Measurements from ENCODE around the gene ZNF831. TPM values are rescaled to one million over a fixed set of nuclear protein-coding genes. Genes with fewer than 3 reads are reported as not detected.

ZNF831 gene
- total RNA-seq, 1 donor from 2014 or later, result not detected

GRCh38 chr20:59145924-59146779 lies 17.5 kb upstream of the ZNF831 start:
- Mint-ChIP-seq H3K27ac (no peak overlapping the region), H3K36me3 (ENCODE audit: insufficient read depth) (no peaks in the 10 kb centered on the region), H3K4me1 (ENCODE audit: low read depth) (no peaks in the 10 kb centered on the region), H3K9me3 (ENCODE audit: low read depth) (no peaks in the 10 kb centered on the region), H3K4me3 (ENCODE audit: low read depth) (no peak overlapping the region), H3K27me3 (peaks cover 15% of the 10 kb centered on the region)
- DNase-seq (ENCODE audit: low spot score, unreplicated experiment), result no peak
- no peak for TF ChIP-seq CTCF (IDR thresholded peaks at IDR 0.05; ENCODE audit: unreplicated experiment)

GRCh38 chr20:59146780-59147565 lies 16.6 kb upstream of the ZNF831 start:
- DNase-seq (ENCODE audit: low spot score, unreplicated experiment), result no peak
- Mint-ChIP-seq H3K36me3 (ENCODE audit: insufficient read depth) (no peaks in the 10 kb centered on the region), H3K27ac (no peak overlapping the region), H3K4me3 (ENCODE audit: low read depth) (no peak overlapping the region), H3K4me1 (ENCODE audit: low read depth) (no peaks in the 10 kb centered on the region), H3K9me3 (ENCODE audit: low read depth) (no peaks in the 10 kb centered on the region), H3K27me3 (peaks cover 16% of the 10 kb centered on the region)
- no peak for TF ChIP-seq CTCF (IDR thresholded peaks at IDR 0.05; ENCODE audit: unreplicated experiment)

- H3K36me3 Mint-ChIP-seq (ENCODE audit: insufficient read depth), result no peaks in the 10 kb centered on the region
- no peak overlapping the region for H3K4me3 Mint-ChIP-seq (ENCODE audit: low read depth)
- TF ChIP-seq CTCF (IDR thresholded peaks at IDR 0.05; ENCODE audit: unreplicated experiment), result no peak
- H3K9me3 Mint-ChIP-seq (ENCODE audit: low read depth), result no peaks in the 10 kb centered on the region
- no peaks in the 10 kb centered on the region for H3K4me1 Mint-ChIP-seq (ENCODE audit: low read depth)
- DNase-seq (ENCODE audit: low spot score, unreplicated experiment), result no peak
- peaks cover 22% of the 10 kb centered on the region for H3K27me3 Mint-ChIP-seq
- H3K27ac Mint-ChIP-seq, result no peak overlapping the region
Observed at GRCh38 chr20:59147586-59147985, 16.0 kb upstream of the ZNF831 start.

GRCh38 chr20:59148701-59149493 lies 14.7 kb upstream of the ZNF831 start:
- Mint-ChIP-seq H3K9me3 (ENCODE audit: low read depth) (no peaks in the 10 kb centered on the region), H3K27me3 (peaks cover 30% of the 10 kb centered on the region), H3K36me3 (ENCODE audit: insufficient read depth) (no peaks in the 10 kb centered on the region), H3K4me1 (ENCODE audit: low read depth) (no peaks in the 10 kb centered on the region), H3K4me3 (ENCODE audit: low read depth) (no peak overlapping the region), H3K27ac (no peak overlapping the region)
- DNase-seq (ENCODE audit: low spot score, unreplicated experiment), result no peak
- TF ChIP-seq CTCF (IDR thresholded peaks at IDR 0.05; ENCODE audit: unreplicated experiment), result no peak

Data from progenitor cell of endocrine pancreas (in vitro differentiated cells).